ENCODE data around the gene HOXD10.
A peak's percentile ranks its signal among the peaks of the same experiment; 100 is the strongest.

The HOXD10 gene

GRCh38 chr2:176139661-176140512 lies 23.3 kb downstream of the HOXD10 start:
- TF ChIP-seq, protein P1, sequence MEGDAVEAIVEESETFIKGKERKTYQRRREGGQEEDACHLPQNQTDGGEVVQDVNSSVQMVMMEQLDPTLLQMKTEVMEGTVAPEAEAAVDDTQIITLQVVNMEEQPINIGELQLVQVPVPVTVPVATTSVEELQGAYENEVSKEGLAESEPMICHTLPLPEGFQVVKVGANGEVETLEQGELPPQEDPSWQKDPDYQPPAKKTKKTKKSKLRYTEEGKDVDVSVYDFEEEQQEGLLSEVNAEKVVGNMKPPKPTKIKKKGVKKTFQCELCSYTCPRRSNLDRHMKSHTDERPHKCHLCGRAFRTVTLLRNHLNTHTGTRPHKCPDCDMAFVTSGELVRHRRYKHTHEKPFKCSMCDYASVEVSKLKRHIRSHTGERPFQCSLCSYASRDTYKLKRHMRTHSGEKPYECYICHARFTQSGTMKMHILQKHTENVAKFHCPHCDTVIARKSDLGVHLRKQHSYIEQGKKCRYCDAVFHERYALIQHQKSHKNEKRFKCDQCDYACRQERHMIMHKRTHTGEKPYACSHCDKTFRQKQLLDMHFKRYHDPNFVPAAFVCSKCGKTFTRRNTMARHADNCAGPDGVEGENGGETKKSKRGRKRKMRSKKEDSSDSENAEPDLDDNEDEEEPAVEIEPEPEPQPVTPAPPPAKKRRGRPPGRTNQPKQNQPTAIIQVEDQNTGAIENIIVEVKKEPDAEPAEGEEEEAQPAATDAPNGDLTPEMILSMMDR (IDR thresholded peaks at IDR 0.05; ENCODE audit: extremely low read depth, insufficient read depth, missing control alignments) = no peak
- DNase-seq (ENCODE audit: low spot score) = no peak
- in situ Hi-C loops (cut with MboI; ENCODE audit: low pct_unique_long_range_greater_than_20kb, low sequenced_read_pairs, unreplicated experiment) = loop anchor here (5.0 to 10.0 kb wide), 2 partner anchors 315 to 497 kb away; no protein-coding TSS in a partner anchor

DNA sequence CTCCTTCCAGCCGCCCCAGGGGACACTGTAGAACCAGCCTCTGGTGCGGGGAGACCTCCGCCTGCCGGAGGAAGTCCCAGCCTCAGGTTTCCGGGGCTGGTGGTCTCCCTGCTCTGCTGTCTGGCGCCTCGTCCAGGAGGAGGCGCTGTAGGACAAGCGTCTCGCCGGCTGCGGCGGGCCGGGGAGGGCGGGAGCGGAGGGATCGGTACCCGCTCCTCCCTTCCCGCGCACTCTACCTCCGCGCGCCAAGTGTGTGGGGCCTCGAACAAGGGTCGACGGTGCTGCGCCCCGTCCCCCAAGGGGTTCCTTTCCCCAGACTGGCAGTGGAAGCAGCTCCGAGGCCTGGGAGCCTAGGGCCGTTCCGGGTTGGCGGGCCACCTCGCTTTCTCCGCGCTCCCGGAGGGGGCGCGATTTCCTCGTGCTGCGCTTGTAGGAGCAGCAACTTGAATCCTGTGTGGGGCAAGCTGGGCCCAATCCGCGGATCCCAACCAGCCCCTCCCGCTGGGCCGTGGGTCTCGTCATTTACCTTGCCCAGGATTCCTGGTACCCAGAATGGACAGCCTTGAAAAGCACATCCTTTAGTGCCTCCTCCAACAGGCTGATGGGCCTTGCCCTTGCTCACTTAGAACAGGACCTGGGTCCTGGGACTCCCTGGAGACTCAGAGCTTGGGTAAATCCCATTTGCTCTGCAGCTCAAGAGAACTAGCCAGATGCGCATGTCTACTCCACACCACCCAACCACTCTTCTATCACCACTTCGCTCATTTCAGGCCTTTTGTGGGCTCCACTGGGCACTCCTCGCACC lies 24.1 kb downstream of the HOXD10 start:
- TF ChIP-seq, protein P1 (IDR thresholded peaks at IDR 0.05; ENCODE audit: extremely low read depth, insufficient read depth, missing control alignments) = peak; percentile 99
- peak; percentile 95 for DNase-seq (ENCODE audit: low spot score)
- in situ Hi-C loops (cut with MboI; ENCODE audit: low pct_unique_long_range_greater_than_20kb, low sequenced_read_pairs, unreplicated experiment) = loop anchor here (10.0 kb wide), 1 partner anchor 314 kb away; no protein-coding TSS in a partner anchor

- in situ Hi-C loops (cut with MboI; ENCODE audit: low pct_unique_long_range_greater_than_20kb, low sequenced_read_pairs, unreplicated experiment) = loop anchor here (10.0 kb wide), 1 partner anchor 313 kb away; no protein-coding TSS in a partner anchor
- no peak for DNase-seq (ENCODE audit: low spot score)
- TF ChIP-seq, protein P1 (IDR thresholded peaks at IDR 0.05; ENCODE audit: extremely low read depth, insufficient read depth, missing control alignments) = no peak
Measured at GRCh38 chr2:176142281-176142680, 25.7 kb downstream of the HOXD10 start.

GRCh38 chr2:176145085-176145969 lies 28.7 kb downstream of the HOXD10 start:
- DNase-seq (ENCODE audit: low spot score) = no peak
- in situ Hi-C loops (cut with MboI; ENCODE audit: low pct_unique_long_range_greater_than_20kb, low sequenced_read_pairs, unreplicated experiment) = loop anchor here (10.0 kb wide), 1 partner anchor 309 kb away; no protein-coding TSS in a partner anchor
- TF ChIP-seq, protein P1 (IDR thresholded peaks at IDR 0.05; ENCODE audit: extremely low read depth, insufficient read depth, missing control alignments) = no peak

- TF ChIP-seq, protein P1 (IDR thresholded peaks at IDR 0.05; ENCODE audit: extremely low read depth, insufficient read depth, missing control alignments) = no peak
- in situ Hi-C loops (cut with MboI; ENCODE audit: low pct_unique_long_range_greater_than_20kb, low sequenced_read_pairs, unreplicated experiment) = loop anchor here (10.0 kb wide), 1 partner anchor 309 kb away; no protein-coding TSS in a partner anchor
- no peak for DNase-seq (ENCODE audit: low spot score)
Measured at GRCh38 chr2:176146101-176146500, 29.5 kb downstream of the HOXD10 start.

Data from GM13977 (cell line).